Measurements from ENCODE around the gene FAT1. TPM values are rescaled to one million over a fixed set of nuclear protein-coding genes. Genes with fewer than 3 reads are reported as not detected.

The FAT1 gene
- total and polyA plus RNA-seq, 7 donors, result 12.6 to 146 (median 93.1) TPM

GRCh38 chr4:186684220-186684619, 39.4 kb downstream of the FAT1 start:
- Histone ChIP-seq H3K36me3 (no peaks in the 10 kb centered on the region), H3K4me3 (peak overlapping the region in 3 of 4 donors; percentile 20 to 30 (median 22)), H3K9me3 (no peaks in the 10 kb centered on the region), H3K27me3 (no peaks in the 10 kb centered on the region), H3K4me1 (peaks cover 0 to 62% (median 49%) of the 10 kb centered on the region in 4 donors), H3K27ac (peak overlapping the region; percentile 75 to 83 (median 82))
- intact Hi-C loops (cut with DNase I), result no loop called here
- TF ChIP-seq POLR2A (IDR thresholded peaks at IDR 0.05) (no peak), EP300 (IDR thresholded peaks at IDR 0.05) (no peak), POLR2AphosphoS5 (IDR thresholded peaks at IDR 0.05) (no peak), CTCF (IDR thresholded peaks at IDR 0.05) (no peak)
- 82 to 86% methylated on average over 12 of the region's 12 CpGs for WGBS, 2 donors
- DNase-seq, result no peak

- TF ChIP-seq CTCF (IDR thresholded peaks at IDR 0.05) (no peak), POLR2A (IDR thresholded peaks at IDR 0.05) (no peak), POLR2AphosphoS5 (IDR thresholded peaks at IDR 0.05) (no peak), EP300 (IDR thresholded peaks at IDR 0.05) (no peak)
- Histone ChIP-seq H3K27ac (peak overlapping the region in 3 of 4 donors; percentile 4 to 81 (median 80)), H3K27me3 (no peaks in the 10 kb centered on the region), H3K4me1 (peaks cover 0 to 53% (median 39%) of the 10 kb centered on the region in 4 donors), H3K4me3 (no peak overlapping the region), H3K36me3 (no peaks in the 10 kb centered on the region), H3K9me3 (no peaks in the 10 kb centered on the region)
- intact Hi-C loops (cut with DNase I), result no loop called here
- no peak for DNase-seq
- 58 to 83% methylated on average over 6 of the region's 6 CpGs for WGBS, 2 donors
These were observed 43.0 kb downstream of the FAT1 start for GRCh38 chr4:186680641-186681040.

- peak overlapping the region; percentile 65 to 80 (median 74) for H3K27ac ChIP-seq
- 4 to 53% methylated on average over 1 of the region's 1 CpG for WGBS, 2 donors
- no peak overlapping the region for H3K4me3 ChIP-seq
- no peak for DNase-seq
- no peaks in the 10 kb centered on the region for H3K36me3 ChIP-seq
- no peak for TF ChIP-seq POLR2A (IDR thresholded peaks at IDR 0.05)
- TF ChIP-seq POLR2AphosphoS5 (IDR thresholded peaks at IDR 0.05), result peak in 3 of 4 donors; percentile 74 to 84 (median 75)
- no peak for TF ChIP-seq CTCF (IDR thresholded peaks at IDR 0.05)
- TF ChIP-seq EP300 (IDR thresholded peaks at IDR 0.05), result peak in 2 of 4 donors; percentile 39 to 79
- H3K4me1 ChIP-seq, result peaks cover 0 to 62% (median 43%) of the 10 kb centered on the region in 4 donors
- no peaks in the 10 kb centered on the region for H3K27me3 ChIP-seq
- intact Hi-C loops (cut with DNase I), result no loop called here
- H3K9me3 ChIP-seq, result no peaks in the 10 kb centered on the region
These were observed 47.0 kb downstream of the FAT1 start for GRCh38 chr4:186676531-186677161.

GRCh38 chr4:186669735-186670134, 53.9 kb downstream of the FAT1 start:
- Histone ChIP-seq H3K27ac (peak overlapping the region; percentile 34 to 76 (median 64)), H3K4me3 (peak overlapping the region in 1 of 4 donors; percentile 21), H3K36me3 (no peaks in the 10 kb centered on the region), H3K4me1 (peaks cover 0 to 70% (median 43%) of the 10 kb centered on the region in 4 donors), H3K9me3 (no peaks in the 10 kb centered on the region), H3K27me3 (no peaks in the 10 kb centered on the region)
- no peak for TF ChIP-seq POLR2AphosphoS5 (IDR thresholded peaks at IDR 0.05)
- TF ChIP-seq EP300 (IDR thresholded peaks at IDR 0.05), result no peak
- TF ChIP-seq CTCF (IDR thresholded peaks at IDR 0.05), result peak in 1 of 4 experiments; percentile 2
- TF ChIP-seq POLR2A (IDR thresholded peaks at IDR 0.05), result no peak
- intact Hi-C loops (cut with DNase I), result loop anchor here (2.0 to 10.0 kb wide), 2 partner anchors 53 to 175 kb away; partner anchors contain the start of gene FAT1
- WGBS, 2 donors, result 27 to 37% methylated on average over 5 of the region's 5 CpGs
- DNase-seq, result no peak

Measured in sigmoid colon (tissue), 7 donors.